ENCODE results near the gene AFG3L2. TPM values are rescaled to one million over a fixed set of nuclear protein-coding genes. Genes with fewer than 3 reads are reported as not detected.

AFG3L2 gene
- total and polyA plus RNA-seq, 2 of the 13 experiments (the other 11 are each of a cell fraction or from before 2014, with no cell fraction given), result 28.6 to 86.9 TPM

DNA sequence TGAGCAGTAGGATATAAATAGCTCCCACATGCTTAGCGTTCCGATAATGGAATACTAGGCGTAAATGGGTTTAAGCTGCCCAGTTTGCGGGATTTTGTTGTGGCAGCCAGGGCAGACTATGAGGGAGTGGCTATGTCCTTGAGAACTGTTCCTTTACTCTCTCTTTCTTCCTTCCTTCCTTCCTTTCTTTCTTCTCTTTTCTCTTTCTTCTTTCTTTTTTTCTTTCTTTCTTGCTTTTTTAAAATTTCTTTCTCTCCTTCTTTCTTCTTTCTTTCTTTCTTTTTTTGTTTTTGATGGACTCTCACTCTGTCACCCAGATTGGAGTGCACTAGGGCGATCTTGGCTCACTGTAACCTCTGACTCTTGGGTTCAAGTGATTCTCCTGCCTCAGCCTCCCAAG lies 21.6 kb upstream of the AFG3L2 start (continued):
- TF ChIP-seq MAFF (IDR thresholded peaks at IDR 0.05; ENCODE audit: low read depth, low read length) (no peak), ZFP37 (CRISPR knock-in tag; IDR thresholded peaks at IDR 0.05; ENCODE audit: borderline replicate concordance) (no peak)

DNA sequence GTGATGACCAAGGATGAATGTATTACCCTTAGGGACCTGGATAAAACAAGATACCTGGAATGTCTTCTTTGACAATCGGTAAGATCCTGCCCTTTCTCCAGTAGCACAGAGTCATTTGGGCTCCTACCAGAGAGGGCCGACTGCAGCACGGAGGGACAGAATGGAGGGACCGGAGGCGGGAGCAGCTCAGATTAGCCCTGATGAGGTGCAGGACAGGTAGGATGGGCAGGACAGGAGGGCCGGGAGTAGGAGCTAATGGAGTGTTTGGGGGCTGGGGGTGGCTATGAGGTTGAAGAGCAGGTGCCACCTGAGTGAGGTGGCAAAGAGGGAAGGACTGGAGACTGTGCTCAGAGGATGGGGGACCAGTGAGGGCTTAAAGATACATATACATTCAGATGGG lies 20.8 kb upstream of the AFG3L2 start:
- Histone ChIP-seq H3K4me2 (ENCODE audit: low read depth, low read length) (peak overlapping the region; percentile 59; the same call in 1 of the 2 replicates), H3K27ac (ENCODE audit: extremely low read length, insufficient read depth, low read length) (no peak overlapping the region), H2AFZ (ENCODE audit: low read length) (no peak overlapping the region), H3K79me2 (ENCODE audit: insufficient read depth, low read length) (no peaks in the 10 kb centered on the region), H3K27me3 (ENCODE audit: control insufficient read depth in 1 of 2, insufficient read depth in 2 of 2, low read length in 2 of 2) (peaks cover 0 to 20% of the 10 kb centered on the region in 2 experiments; a peak in 1 of 5 replicates), H3K9me3 (ENCODE audit: low read length) (no peaks in the 10 kb centered on the region), H3K4me1 (ENCODE audit: insufficient read depth, low read length) (peaks cover 75% of the 10 kb centered on the region), H4K20me1 (ENCODE audit: insufficient read depth, low read length) (no peaks in the 10 kb centered on the region), H3K9ac (ENCODE audit: insufficient read depth, low read depth, low read length) (no peak overlapping the region), H3K4me3 (replicated peaks in 1 of 3; ENCODE audit: insufficient read depth in 1 of 3, low read depth in 2 of 3, low read length in 3 of 3) (no peak overlapping the region; a peak in 1 of 6 replicates), H3K36me3 (replicated peaks in 1 of 2; ENCODE audit: control insufficient read depth in 1 of 2, insufficient read depth in 2 of 2, low read length in 2 of 2) (no peaks in the 10 kb centered on the region)
- TF ChIP-seq, protein P1, sequence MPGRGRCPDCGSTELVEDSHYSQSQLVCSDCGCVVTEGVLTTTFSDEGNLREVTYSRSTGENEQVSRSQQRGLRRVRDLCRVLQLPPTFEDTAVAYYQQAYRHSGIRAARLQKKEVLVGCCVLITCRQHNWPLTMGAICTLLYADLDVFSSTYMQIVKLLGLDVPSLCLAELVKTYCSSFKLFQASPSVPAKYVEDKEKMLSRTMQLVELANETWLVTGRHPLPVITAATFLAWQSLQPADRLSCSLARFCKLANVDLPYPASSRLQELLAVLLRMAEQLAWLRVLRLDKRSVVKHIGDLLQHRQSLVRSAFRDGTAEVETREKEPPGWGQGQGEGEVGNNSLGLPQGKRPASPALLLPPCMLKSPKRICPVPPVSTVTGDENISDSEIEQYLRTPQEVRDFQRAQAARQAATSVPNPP (CRISPR knock-in tag; IDR thresholded peaks at IDR 0.05), result no peak
- no peak for TF ChIP-seq YY1 (IDR thresholded peaks at IDR 0.05; ENCODE audit: insufficient read depth, insufficient replicate concordance, low read depth, low read length)
- POLR2A ChIA-PET, result interaction anchor here (1.1 kb wide), 1 partner anchor 21 kb away, joined by 4 read pairs; the partner anchor contains the start of gene AFG3L2
- in situ Hi-C loops (cut with HindIII; ENCODE audit: extremely low pct_ligation_motif_present, low pct_unique_long_range_greater_than_20kb), result loop anchor here (10.0 to 25.0 kb wide), 2 partner anchors 137 to 540 kb away; partner anchors contain the start of gene SEH1L
- CTCF ChIA-PET (ENCODE audit: low intra/inter-chr PET ratio, low total read pairs), result no interaction called here
- ATAC-seq (no peak), FAIRE-seq (no peak), DNase-seq (ENCODE audit: low spot score) (no peak)
- intact Hi-C loops (cut with micrococcal nuclease; ENCODE audit: unreplicated experiment), result loop anchor here (2.0 to 10.0 kb wide), 3 partner anchors 23 to 537 kb away; no protein-coding TSS in a partner anchor
- no TSS peak for BruUV-seq (replicated peaks)
- WGBS (ENCODE audit: low lambda C conversion rate), result 49% methylated on average over 6 of the region's 6 CpGs

DNA sequence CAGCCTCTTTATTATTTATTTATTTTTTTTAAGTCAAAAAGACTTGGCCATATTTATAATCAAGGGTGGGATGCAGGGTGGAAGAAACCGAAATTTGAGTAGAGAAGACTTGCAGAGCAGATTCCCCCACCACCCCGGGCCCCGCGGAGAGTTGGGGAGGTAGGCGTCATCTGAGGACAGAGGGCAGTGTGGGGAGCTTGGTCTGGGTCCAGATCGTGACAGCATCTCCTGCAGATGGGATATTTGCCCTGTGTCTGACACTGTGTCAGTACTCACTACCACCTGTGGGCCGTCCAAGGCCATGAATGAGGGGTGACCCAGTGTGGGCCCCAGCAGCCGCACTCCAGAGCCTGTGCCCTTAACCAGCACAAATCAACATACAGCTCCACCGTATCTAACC lies 20.2 kb upstream of the AFG3L2 start:
- no peak for FAIRE-seq
- CTCF ChIA-PET (ENCODE audit: low intra/inter-chr PET ratio, low total read pairs), result no interaction called here
- TF ChIP-seq, protein P2, sequence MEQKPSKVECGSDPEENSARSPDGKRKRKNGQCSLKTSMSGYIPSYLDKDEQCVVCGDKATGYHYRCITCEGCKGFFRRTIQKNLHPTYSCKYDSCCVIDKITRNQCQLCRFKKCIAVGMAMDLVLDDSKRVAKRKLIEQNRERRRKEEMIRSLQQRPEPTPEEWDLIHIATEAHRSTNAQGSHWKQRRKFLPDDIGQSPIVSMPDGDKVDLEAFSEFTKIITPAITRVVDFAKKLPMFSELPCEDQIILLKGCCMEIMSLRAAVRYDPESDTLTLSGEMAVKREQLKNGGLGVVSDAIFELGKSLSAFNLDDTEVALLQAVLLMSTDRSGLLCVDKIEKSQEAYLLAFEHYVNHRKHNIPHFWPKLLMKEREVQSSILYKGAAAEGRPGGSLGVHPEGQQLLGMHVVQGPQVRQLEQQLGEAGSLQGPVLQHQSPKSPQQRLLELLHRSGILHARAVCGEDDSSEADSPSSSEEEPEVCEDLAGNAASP (CRISPR knock-in tag; IDR thresholded peaks at IDR 0.05; ENCODE audit: borderline replicate concordance), result peak; percentile 27; the same call in 1 of the 2 replicates
- TF ChIP-seq ZNF615 (CRISPR knock-in tag; IDR thresholded peaks at IDR 0.05; ENCODE audit: borderline replicate concordance) (no peak), ZNF337 (CRISPR knock-in tag; IDR thresholded peaks at IDR 0.05; ENCODE audit: borderline replicate concordance, low read depth) (no peak)
- TF ChIP-seq, protein P3, sequence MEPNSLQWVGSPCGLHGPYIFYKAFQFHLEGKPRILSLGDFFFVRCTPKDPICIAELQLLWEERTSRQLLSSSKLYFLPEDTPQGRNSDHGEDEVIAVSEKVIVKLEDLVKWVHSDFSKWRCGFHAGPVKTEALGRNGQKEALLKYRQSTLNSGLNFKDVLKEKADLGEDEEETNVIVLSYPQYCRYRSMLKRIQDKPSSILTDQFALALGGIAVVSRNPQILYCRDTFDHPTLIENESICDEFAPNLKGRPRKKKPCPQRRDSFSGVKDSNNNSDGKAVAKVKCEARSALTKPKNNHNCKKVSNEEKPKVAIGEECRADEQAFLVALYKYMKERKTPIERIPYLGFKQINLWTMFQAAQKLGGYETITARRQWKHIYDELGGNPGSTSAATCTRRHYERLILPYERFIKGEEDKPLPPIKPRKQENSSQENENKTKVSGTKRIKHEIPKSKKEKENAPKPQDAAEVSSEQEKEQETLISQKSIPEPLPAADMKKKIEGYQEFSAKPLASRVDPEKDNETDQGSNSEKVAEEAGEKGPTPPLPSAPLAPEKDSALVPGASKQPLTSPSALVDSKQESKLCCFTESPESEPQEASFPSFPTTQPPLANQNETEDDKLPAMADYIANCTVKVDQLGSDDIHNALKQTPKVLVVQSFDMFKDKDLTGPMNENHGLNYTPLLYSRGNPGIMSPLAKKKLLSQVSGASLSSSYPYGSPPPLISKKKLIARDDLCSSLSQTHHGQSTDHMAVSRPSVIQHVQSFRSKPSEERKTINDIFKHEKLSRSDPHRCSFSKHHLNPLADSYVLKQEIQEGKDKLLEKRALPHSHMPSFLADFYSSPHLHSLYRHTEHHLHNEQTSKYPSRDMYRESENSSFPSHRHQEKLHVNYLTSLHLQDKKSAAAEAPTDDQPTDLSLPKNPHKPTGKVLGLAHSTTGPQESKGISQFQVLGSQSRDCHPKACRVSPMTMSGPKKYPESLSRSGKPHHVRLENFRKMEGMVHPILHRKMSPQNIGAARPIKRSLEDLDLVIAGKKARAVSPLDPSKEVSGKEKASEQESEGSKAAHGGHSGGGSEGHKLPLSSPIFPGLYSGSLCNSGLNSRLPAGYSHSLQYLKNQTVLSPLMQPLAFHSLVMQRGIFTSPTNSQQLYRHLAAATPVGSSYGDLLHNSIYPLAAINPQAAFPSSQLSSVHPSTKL (CRISPR knock-in tag; IDR thresholded peaks at IDR 0.05), result 0 out of 2 replicates have a peak, but pooled peaks have one; percentile 2

More for the DNA sequence above, 20.2 kb upstream of the AFG3L2 start:
- intact Hi-C loops (cut with micrococcal nuclease; ENCODE audit: unreplicated experiment), result loop anchor here (2.0 to 10.0 kb wide), 3 partner anchors 24 to 538 kb away; no protein-coding TSS in a partner anchor
- Histone ChIP-seq H3K27ac (ENCODE audit: extremely low read length, insufficient read depth, low read length) (no peak overlapping the region), H3K9me3 (ENCODE audit: low read length) (no peaks in the 10 kb centered on the region), H4K20me1 (ENCODE audit: insufficient read depth, low read length) (no peaks in the 10 kb centered on the region), H3K27me3 (ENCODE audit: control insufficient read depth in 1 of 2, insufficient read depth in 2 of 2, low read length in 2 of 2) (peaks cover 0 to 20% of the 10 kb centered on the region in 2 experiments; a peak in 1 of 5 replicates), H3K4me1 (ENCODE audit: insufficient read depth, low read length) (peaks cover 75% of the 10 kb centered on the region), H3K4me2 (ENCODE audit: low read depth, low read length) (peak overlapping the region; percentile 59), H2AFZ (ENCODE audit: low read length) (no peak overlapping the region), H3K36me3 (replicated peaks in 1 of 2; ENCODE audit: control insufficient read depth in 1 of 2, insufficient read depth in 2 of 2, low read length in 2 of 2) (no peaks in the 10 kb centered on the region), H3K4me3 (replicated peaks in 1 of 3; ENCODE audit: insufficient read depth in 1 of 3, low read depth in 2 of 3, low read length in 3 of 3) (peak overlapping the region in 2 of 3 experiments; percentile 19 to 56; a peak in 2 of 6 replicates), H3K79me2 (ENCODE audit: insufficient read depth, low read length) (no peaks in the 10 kb centered on the region), H3K9ac (ENCODE audit: insufficient read depth, low read depth, low read length) (no peak overlapping the region)
- in situ Hi-C loops (cut with HindIII; ENCODE audit: extremely low pct_ligation_motif_present, low pct_unique_long_range_greater_than_20kb), result loop anchor here (10.0 to 25.0 kb wide), 2 partner anchors 138 to 540 kb away; partner anchors contain the start of gene SEH1L
- POLR2A ChIA-PET, result interaction anchor here (1.1 kb wide), 1 partner anchor 20 kb away, joined by 4 read pairs; the partner anchor contains the start of gene AFG3L2
- 16% methylated on average over 8 of the region's 9 CpGs for WGBS (ENCODE audit: low lambda C conversion rate)
- BruUV-seq (replicated peaks), result no TSS peak
- DNase-seq (ENCODE audit: low spot score), result no peak
- ATAC-seq, result peak; percentile 54

Data from HepG2 (cell line).